ENCODE results near the gene PRORP.
"Not testable (repeated sequence)": the region's sequence is repeated elsewhere in the genome, so short reads cannot be mapped to it uniquely, and the experiment has no call there.

Gene PRORP

DNA sequence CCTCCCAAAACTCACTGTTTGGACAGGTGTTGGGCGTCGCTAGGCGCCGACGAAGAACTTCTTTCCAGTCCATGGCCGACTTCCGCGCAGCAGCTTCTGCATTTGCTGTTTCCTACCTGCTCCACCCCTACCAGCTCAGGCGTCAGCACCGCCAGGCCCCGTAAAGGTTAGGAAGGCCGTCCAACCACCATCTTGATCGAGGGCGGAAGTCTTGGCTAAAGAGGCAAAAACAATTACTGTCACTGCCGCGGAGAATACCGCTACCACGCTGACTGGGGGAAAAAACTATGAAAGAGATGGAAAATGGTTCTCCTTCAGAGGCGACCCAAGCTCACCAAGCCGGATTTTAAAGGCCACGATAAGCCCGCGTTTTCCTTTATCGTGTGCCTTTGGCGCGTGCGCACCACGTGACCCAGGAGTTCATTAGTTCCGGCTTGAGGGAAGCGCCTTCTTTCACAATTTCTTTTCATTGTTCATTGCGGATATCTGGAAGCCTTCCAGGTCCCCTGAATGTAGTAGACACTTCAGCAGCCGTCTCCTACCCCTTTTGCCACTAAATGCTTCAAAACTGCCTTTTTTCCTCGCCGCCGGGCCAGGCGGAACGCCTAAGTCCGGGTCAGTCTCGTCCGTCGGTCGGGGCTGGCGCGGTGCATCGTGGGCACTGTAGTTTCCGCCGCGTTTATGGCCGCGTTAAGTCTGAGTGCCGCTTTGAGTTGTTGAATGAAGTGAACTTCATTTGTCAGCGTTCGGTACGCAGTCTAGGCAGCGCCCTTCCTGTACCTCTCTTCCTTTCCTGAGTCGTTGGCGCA is at the start of gene PRORP, which contains the start of gene PPP2R3C:
PRORP (plus strand) TSS at position 666 of the 809 bp plus-strand sequence. CDS start 694 bp downstream, outside the sequence.
PPP2R3C (minus strand) TSS at position 104 of the 809 bp plus-strand sequence; CDS start at position 73, 31 bp downstream.
- peak; percentile 87 to 90 for DNase-seq

DNA sequence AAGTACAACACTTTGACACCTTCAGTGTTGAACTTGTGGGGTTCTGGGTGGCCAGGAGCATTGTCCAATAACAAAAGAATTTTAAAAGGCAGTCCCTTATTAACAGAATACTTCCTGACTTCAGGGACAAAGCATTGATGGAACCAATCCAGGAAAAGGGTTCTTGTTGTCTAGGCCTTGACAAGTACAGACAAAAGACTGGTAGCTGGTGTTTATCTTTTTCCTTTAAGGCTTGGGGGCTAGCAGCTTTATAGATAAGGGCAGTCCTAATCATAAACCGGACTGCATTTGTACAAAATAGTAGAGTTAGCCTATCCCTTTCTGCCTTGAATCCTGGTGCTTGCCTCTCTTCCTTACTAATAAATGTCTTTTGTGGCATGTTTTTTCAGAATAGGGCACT is 48.9 kb upstream of the PRORP start:
- no peak for DNase-seq

GRCh38 chr14:35078082-35078481 is 44.3 kb upstream of the PRORP start:
- DNase-seq: no peak

GRCh38 chr14:35079742-35080141 is 42.6 kb upstream of the PRORP start:
- DNase-seq: no peak

DNA sequence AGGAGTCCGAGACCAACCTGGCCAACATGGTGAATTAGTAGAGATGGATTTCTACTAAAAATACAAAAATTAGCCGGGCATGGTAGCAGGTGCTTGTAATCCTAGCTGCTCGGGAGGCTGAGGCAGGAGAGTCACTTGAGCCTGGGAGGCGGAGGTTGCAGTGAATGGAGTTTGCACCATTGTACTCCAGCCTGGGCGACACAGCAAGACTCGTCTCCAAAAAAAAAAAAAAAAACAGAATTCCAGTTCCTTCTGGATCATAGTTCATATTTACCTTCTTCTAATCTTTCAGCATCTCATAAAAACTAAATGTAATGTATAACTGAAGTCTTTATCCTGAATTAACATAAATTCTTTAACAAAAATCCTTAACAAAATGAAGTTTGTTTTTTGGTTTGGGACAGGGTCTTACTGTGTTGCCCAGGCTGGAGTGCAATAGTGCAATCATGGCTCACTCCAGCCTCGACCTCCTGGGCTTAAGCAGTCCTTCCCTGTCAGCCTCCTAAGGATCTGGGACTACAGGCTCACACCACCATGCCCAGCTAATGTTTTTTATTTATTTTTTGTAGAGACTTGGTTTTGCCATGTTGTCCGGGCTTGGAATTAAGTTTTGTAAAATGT is 38.7 kb upstream of the PRORP start:
- DNase-seq: no peak

GRCh38 chr14:35085441-35085840 is 36.9 kb upstream of the PRORP start:
- no peak for DNase-seq

- DNase-seq: no peak
Measured at GRCh38 chr14:35088514-35088913, 33.8 kb upstream of the PRORP start.

DNA sequence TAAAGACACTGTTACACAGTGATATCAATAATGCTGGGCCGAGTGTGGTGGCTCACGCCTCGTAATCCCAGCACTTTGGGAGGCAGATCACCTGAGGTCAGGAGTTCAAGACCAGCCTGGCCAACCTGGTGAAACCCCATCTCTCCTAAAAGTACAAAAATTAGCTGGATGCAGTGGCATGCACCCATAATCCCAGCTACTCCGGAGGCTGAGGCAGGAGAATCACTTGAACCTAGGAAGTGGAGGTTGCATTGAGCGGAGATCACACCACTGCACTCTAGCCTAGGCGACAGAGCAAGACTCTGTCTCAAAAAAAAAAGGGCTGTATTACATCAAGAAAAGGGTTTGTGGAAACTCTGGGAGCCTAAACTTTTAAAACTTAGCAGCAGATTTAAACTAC is 27.7 kb upstream of the PRORP start:
- DNase-seq: not testable (repeated sequence)

GRCh38 chr14:35107866-35108265 is 14.5 kb upstream of the PRORP start:
- no peak for DNase-seq

DNA sequence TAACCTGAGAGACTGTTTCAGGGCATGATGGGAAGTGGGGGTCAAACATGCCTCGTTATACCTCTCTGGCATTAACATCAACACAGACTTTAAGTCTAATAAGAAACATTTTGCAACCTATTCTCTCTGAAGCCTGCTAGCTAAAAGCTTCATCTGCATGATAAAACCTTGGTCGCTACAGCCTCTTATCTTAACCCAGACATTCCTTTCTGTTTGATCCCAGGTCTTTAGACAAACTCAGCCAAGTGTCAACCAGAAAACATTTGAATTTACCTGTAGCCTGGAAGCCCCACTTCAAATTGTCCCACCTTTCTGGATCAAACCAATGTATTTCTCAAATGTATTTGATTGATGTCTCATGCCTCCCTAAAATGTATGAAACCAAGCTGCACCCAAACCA is 9.7 kb upstream of the PRORP start:
- DNase-seq: no peak

- no peak for DNase-seq
Measured at GRCh38 chr14:35113308-35113950, 8.9 kb upstream of the PRORP start.

GRCh38 chr14:35114036-35114435 is 8.3 kb upstream of the PRORP start:
- no peak for DNase-seq

DNA sequence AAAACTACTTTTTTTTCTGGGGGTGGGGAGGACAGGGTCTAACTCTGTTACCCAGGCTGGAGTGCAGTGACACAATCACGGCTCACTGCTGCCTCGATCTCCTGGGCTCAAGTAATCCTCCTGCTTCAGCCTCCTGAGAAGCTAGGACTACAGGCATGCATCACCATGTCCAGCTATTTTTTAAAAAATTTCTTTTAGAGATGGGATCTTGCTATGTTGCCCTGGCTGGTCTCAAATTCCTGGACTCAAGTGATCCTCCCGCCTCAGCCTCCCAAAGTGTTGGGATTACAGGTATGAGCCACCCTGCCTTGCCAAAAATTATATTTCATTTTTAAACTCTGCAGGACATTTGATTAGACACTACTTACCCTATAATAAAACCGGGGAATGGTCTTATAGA is 6.1 kb upstream of the PRORP start:
- DNase-seq: no peak

GRCh38 chr14:35117112-35117511 is 5.2 kb upstream of the PRORP start:
- DNase-seq: no peak

DNA sequence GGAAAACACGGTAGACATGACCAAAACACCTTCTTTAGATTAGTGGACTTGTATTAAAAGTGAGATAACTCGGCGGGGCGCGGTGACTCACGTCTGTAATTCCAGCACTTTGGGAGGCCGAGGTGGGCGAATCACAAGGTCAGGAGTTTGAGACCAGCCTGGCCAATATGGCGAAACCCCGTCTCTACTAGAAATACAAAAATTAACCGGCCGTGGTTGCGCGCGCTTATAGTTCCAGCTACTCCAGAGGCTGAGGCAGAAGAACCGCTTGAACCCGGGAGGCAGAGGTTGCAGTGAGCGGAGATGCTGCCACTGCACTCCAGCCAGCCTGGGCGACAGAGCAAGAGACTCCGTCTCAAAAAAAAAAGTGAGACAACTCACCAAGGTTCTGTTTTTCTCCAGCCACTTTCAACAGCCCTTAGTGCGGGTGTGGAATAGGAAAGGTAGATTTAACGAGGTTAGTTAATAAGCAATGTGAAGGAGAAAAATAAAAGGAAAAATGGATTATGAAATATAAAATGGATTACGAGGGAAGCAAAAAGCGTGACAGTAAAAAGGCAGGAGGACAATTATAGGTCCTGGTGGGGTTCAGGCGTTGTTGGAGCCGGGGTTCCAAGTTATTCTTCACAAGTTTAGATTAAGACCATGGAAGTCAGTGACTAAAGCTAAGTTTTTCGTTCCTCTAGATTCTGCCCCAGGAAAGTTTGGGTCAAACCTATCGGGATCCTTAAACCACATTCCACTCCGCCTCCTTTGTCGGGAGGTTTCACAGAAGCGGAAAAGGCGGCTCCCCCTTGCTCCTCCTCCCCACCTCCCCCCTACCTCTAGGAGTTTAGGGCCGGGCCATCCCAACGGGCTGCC is 1.1 kb upstream of the PRORP start:
- peak; percentile 15 to 17 for DNase-seq

DNA sequence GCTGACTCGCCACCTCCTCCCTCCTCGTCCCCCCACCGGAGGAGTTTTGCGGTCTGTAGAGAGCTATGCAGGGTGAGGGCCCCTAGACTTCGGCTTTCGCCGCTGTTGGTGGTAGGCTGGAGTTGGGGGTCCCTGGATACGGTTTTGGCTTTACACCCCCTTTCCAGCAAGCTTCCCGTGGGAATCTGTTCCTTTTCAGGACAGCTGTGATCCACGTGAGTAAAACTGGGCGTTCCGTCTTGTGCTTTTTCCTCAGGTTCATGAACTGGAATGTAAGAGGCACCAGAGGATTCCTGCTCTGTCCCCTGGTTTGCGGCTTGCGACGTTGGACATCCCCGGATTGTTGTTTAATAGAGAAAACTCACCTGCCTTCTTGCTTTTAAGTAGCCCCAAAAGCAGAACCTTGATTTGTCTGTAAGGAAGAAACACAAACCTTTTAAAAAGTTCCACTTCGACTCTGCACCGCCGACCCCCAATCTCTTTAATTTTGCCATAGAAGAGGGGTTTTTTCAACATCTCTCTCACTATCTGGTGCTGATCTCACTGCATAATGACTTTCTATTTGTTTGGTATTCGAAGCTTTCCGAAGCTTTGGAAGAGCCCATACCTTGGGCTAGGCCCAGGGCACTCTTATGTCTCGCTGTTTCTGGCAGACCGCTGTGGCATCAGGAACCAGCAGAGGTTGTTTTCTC is 490 bp downstream of the PRORP start:
- peak in 1 of 2 experiments; percentile 21 for DNase-seq

DNA sequence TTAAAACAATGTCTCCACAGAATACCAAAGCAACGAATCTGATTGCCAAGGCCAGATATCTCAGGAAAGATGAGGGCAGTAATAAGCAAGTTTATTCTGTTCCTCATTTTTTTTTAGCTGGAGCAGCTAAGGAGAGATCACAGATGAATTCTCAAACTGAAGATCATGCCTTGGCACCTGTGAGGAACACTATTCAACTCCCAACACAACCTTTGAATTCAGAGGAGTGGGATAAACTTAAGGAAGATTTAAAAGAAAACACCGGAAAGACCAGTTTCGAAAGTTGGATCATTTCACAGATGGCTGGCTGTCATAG is 994 bp downstream of the PRORP start:
- DNase-seq: no peak

- DNase-seq: no peak
Measured at GRCh38 chr14:35124127-35124526, 1.8 kb downstream of the PRORP start.

DNA sequence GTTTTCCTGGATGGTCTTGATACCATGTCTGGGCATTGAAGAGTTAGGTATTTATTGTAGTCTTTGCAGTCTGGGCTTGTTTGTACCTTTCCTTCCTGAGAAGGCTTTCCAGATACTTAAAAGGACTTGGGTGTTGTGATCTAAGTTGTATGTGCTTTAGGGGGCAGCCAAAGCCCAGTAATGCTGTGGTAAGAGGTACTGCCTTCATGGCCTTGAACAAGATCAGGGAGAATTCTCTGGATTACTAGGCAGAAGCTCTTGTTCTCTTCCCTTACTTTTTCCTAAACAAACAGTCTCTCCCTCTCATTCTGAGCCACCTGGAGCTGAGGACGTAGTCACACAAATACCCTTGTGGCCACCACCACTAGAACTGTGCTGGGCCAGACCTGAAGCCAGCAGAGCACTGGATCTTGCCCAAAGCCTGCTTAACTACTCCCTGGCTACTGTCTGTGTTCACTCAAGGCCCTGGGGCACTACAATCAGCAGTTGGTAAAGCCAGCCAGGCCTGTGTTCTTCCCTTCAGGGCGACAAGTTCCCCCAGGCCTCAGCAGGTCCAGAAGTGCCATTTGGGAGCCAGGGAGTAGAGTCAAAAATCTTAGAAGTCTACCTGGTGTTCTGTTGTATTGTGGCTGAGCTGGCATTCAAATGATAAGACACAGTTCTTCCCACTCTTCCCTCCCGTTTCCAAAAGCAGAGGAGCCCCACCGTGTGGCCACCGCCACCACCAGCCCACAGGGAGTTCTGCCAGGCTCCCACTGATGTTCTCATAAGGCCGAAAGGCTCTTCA is 11.4 kb downstream of the PRORP start:
- no peak for DNase-seq

DNA sequence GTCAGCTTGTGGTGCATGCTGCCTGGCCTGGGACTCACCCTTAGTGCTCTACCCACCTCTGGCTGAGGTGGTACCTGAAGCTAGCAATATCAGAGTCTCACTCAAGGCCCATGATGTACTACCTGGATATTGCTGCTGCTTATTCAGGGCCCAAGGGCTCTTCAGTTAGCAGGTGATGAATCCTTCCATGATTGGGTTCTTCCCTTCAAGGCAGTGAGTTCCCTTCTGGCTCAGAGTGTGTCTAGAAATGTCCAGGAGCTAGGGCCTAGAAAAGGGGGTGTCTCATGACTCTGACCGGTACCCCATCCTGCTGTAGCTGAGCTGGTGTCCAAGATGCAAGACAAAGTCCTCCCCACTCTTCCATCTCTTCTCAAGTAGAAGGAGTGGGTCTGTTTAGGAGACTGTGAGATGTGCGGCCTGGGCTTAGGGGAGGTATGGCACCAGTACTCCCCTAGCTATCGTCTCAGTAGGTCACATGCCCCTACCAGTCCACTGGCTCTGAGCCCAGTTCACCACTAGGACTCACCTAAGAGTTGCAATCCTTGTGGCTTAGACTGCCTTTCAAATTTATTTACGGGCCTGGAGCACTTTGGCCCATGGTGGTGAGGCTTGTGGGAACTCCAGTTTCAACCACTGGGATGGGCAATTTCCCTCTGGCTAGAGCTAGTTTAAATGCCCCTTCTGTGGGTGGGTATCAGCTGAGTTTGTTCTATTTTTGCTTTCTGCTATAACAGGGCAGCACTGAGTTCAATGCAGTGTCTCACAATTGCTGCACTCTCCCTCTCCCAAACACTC is 12.2 kb downstream of the PRORP start:
- no peak for DNase-seq

GRCh38 chr14:35138585-35138984 is 16.2 kb downstream of the PRORP start:
- DNase-seq: no peak
